Fibroblast of pulmonary artery (primary cell): Measurements from ENCODE around the gene TRA2B.

ENCODE experiments used
- DNase-seq: peaks from one replicate; pipeline ENCODE4 v3.0.0-alpha.2; 2010; ENCODE audit warnings: low read depth
- H3K4me3 ChIP-seq: replicated peaks from 2 replicates; pipeline ENCODE4 v1.5.1; 2011; ENCODE audit warnings: low read depth, mild to moderate bottlenecking, control low read depth, low read length, moderate library complexity
- CTCF ChIP-seq: IDR thresholded peaks from 2 replicates; pipeline ENCODE4 v1.5.1; 2011; ENCODE audit warnings: mild to moderate bottlenecking, control low read depth, low read length, inconsistent platforms; ENCODE audit errors: missing control alignments

Gene TRA2B

GRCh38 chr3:185940951-185941350 lies 3.1 kb upstream of the TRA2B start:
- TF ChIP-seq CTCF: no peak
- no peak overlapping the region for H3K4me3 ChIP-seq
- DNase-seq: no peak

DNA sequence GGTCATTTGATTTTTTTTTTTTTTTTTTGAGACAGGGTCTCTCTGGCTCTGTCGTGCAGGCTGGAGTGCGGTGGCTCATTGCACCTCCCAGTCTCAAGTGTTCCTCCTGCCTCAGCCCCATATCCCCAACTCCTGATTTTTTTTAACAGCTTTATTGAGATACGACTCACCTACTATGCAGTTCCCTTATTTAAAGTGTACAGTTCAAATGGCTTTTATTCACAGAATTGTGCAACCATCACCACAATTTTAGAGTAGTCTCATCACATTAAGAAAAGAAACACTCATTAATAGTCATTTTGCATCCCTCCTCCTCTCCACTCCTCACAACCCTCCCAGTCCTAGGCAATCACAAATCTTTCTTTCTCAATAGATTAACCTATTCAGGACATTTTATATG lies 1.9 kb upstream of the TRA2B start:
- no peak overlapping the region for H3K4me3 ChIP-seq
- no peak for DNase-seq
- no peak for TF ChIP-seq CTCF

DNA sequence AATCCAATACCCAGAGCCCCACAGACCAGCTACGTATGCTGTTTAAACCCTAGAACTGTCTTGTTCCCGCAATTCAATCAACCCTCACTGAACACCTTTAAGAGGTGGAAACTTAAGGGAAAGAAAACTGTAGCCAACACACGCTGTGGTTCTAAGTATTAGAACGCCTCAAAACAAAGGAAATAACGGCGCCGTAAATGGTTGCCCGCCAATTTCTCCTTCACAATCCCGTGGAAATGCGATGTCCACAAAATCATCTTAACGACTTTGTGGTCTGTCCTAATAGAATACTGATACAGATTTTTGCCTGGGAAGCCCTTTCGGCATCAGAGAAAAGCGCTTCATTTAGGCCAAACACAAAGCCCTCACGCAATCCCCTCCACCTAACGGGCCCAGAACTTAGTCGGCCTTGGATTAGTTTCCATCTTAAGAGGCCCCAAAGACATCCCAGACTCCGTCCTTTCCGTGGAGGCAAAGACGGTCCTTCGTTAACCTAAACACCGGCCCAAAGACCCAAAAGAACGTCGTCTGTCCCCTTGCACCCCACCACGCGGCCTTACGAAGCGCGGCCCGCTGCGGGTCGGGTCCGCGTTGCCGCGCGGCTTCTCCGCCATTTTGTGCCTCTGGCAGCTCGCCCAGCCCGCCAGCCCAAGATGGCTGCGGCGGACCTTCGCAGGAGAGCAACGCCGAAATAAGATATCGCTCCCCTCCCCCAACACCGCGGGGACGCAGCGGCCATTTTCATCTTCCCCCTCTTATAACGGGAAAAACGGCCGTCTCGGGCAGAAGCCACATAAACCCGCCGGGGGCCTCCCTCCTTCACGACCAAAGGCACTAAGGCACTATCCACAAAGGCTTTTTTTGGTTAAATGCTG lies 763 bp downstream of the TRA2B start:
- DNase-seq: peak; percentile 91
- peak overlapping the region; percentile 100 for H3K4me3 ChIP-seq

DNA sequence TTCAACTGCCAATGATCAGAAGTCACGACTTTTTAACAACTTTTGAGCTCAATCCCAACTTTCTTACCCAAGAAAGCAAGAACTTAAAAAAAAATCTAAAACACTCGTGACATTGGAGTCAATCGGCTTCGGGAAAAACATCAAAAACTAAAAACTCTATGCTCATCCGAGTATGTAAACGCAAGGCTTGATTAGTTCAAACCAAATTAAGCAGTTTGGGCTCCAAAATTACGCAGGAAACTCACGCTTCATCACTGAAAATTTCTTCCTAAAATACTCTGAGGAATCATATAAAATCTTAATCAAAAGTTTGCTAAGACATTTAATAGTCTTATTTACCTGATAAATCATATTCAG lies 1.6 kb downstream of the TRA2B start:
- TF ChIP-seq CTCF: no peak
- peak overlapping the region; percentile 100 for H3K4me3 ChIP-seq
- DNase-seq: no peak

More for the DNA sequence above, 763 bp downstream of the TRA2B start:
- no peak for TF ChIP-seq CTCF

- H3K4me3 ChIP-seq: peak overlapping the region; percentile 100
- no peak for DNase-seq
- no peak for TF ChIP-seq CTCF
Measured at GRCh38 chr3:185935465-185936272, 2.1 kb downstream of the TRA2B start.

DNA sequence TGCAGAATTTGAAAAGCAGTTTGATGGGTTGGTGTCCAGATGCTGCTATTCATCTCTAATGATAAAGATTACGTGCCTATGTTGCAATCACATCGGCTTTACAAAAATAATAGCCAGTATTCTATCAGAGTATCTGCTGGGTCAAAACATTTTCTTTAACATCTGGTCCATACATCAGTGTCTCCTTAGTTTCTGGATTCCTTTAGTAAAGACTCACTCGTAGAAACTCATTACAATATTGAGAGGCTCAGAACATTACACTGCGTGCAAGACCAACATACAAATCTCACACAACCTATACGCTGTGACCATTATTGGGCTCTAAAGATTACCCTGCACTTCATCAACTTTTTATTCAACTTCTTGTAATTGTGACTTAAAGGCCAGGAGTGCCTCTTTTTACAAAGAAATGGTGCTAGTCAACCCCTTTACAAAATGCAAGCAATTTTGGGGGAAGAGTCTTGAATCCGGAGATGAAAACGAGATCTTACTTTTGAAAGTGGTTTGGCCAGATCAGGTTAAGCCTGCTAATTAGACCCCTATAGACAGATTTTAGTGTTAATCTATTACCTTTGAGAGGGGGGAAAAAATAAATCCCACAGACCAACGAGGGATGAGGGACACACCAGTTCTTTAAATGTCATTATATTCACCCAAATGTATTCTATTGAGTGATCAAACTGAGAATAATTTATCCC lies 2.9 kb downstream of the TRA2B start:
- no peak for DNase-seq
- TF ChIP-seq CTCF: no peak
- peak overlapping the region; percentile 100 for H3K4me3 ChIP-seq
